ENCODE measurements around the gene RPL10A. TPM values are rescaled to one million over a fixed set of nuclear protein-coding genes. Genes with fewer than 3 reads are reported as not detected.
A peak's percentile ranks its signal among the peaks of the same experiment; 100 is the strongest.

Gene RPL10A
- total and polyA plus RNA-seq, 2 of the 13 experiments (the other 11 are each of a cell fraction or from before 2014, with no cell fraction given) = 1,854 to 2,726 TPM

DNA sequence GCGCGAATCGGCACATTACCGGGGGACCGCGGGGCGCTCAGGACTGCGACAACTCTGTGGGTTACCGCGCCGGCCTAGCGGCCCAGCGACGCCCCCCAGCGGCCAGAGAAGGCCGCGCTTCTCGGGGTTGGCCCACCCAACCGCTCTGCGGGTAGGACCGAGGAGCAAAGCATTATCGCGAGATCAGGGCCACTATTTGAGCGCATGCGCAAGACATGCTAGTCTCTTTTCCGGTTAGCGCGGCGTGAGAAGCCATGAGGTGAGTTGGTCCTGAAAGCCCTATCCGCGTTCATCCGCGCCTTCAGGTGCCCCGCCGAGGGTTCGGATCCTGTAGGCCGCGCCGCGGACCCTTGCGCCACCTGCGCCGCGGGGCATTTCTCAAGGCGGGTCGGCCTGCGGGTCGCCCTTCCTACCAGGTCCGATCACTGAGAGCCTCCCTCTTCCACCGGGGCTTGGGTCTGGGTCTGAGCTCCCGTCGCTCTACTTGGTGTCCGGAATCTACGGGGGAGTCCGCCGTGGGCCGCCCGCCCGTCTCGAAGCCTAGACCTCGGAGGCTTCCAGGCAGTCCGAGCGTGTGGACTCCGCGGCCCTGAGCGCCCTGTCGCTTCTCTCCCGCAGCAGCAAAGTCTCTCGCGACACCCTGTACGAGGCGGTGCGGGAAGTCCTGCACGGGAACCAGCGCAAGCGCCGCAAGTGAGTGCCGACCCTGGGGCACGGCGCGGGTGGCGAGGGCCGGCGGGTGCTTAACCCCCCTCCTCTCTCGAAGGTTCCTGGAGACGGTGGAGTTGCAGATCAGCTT is at the start of gene RPL10A (continued):
- no peak for TF ChIP-seq NFE2 (CRISPR knock-in tag; IDR thresholded peaks at IDR 0.05)
- TF ChIP-seq, protein P1, sequence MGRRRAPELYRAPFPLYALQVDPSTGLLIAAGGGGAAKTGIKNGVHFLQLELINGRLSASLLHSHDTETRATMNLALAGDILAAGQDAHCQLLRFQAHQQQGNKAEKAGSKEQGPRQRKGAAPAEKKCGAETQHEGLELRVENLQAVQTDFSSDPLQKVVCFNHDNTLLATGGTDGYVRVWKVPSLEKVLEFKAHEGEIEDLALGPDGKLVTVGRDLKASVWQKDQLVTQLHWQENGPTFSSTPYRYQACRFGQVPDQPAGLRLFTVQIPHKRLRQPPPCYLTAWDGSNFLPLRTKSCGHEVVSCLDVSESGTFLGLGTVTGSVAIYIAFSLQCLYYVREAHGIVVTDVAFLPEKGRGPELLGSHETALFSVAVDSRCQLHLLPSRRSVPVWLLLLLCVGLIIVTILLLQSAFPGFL (CRISPR knock-in tag; IDR thresholded peaks at IDR 0.05) = 0 out of 2 replicates have a peak, but pooled peaks have one; percentile 70
- TF ChIP-seq ZNF841 (CRISPR knock-in tag; IDR thresholded peaks at IDR 0.05; ENCODE audit: borderline replicate concordance) = no peak
- peak; percentile 91 for TF ChIP-seq ZSCAN29 (CRISPR knock-in tag; conservative IDR thresholded peaks at IDR 0.05)
- no peak; the same call in 1 of the 2 replicates for TF ChIP-seq ZNF326 (CRISPR knock-in tag; IDR thresholded peaks at IDR 0.05; ENCODE audit: borderline replicate concordance)
- TF ChIP-seq, protein P2, sequence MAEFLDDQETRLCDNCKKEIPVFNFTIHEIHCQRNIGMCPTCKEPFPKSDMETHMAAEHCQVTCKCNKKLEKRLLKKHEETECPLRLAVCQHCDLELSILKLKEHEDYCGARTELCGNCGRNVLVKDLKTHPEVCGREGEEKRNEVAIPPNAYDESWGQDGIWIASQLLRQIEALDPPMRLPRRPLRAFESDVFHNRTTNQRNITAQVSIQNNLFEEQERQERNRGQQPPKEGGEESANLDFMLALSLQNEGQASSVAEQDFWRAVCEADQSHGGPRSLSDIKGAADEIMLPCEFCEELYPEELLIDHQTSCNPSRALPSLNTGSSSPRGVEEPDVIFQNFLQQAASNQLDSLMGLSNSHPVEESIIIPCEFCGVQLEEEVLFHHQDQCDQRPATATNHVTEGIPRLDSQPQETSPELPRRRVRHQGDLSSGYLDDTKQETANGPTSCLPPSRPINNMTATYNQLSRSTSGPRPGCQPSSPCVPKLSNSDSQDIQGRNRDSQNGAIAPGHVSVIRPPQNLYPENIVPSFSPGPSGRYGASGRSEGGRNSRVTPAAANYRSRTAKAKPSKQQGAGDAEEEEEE (CRISPR knock-in tag; IDR thresholded peaks at IDR 0.05; ENCODE audit: borderline replicate concordance) = peak; percentile 84
- TF ChIP-seq, protein P3, sequence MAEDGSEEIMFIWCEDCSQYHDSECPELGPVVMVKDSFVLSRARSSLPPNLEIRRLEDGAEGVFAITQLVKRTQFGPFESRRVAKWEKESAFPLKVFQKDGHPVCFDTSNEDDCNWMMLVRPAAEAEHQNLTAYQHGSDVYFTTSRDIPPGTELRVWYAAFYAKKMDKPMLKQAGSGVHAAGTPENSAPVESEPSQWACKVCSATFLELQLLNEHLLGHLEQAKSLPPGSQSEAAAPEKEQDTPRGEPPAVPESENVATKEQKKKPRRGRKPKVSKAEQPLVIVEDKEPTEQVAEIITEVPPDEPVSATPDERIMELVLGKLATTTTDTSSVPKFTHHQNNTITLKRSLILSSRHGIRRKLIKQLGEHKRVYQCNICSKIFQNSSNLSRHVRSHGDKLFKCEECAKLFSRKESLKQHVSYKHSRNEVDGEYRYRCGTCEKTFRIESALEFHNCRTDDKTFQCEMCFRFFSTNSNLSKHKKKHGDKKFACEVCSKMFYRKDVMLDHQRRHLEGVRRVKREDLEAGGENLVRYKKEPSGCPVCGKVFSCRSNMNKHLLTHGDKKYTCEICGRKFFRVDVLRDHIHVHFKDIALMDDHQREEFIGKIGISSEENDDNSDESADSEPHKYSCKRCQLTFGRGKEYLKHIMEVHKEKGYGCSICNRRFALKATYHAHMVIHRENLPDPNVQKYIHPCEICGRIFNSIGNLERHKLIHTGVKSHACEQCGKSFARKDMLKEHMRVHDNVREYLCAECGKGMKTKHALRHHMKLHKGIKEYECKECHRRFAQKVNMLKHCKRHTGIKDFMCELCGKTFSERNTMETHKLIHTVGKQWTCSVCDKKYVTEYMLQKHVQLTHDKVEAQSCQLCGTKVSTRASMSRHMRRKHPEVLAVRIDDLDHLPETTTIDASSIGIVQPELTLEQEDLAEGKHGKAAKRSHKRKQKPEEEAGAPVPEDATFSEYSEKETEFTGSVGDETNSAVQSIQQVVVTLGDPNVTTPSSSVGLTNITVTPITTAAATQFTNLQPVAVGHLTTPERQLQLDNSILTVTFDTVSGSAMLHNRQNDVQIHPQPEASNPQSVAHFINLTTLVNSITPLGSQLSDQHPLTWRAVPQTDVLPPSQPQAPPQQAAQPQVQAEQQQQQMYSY (CRISPR knock-in tag; IDR thresholded peaks at IDR 0.05) = peak; percentile 13; the same call in 1 of the 2 replicates
- peak; percentile 81; the same call in 1 of the 2 replicates for TF ChIP-seq TOE1 (CRISPR knock-in tag; IDR thresholded peaks at IDR 0.05)
- TF ChIP-seq ESRRA (CRISPR knock-in tag; IDR thresholded peaks at IDR 0.05; ENCODE audit: low read depth) = peak; percentile 90; the same call in 1 of the 2 replicates
- peak; percentile 82; the same call in 1 of the 2 replicates for TF ChIP-seq ZNF17 (CRISPR knock-in tag; IDR thresholded peaks at IDR 0.05)
- TF ChIP-seq ZNF230 (CRISPR knock-in tag; IDR thresholded peaks at IDR 0.05) = peak; percentile 96
- TF ChIP-seq, protein P4, sequence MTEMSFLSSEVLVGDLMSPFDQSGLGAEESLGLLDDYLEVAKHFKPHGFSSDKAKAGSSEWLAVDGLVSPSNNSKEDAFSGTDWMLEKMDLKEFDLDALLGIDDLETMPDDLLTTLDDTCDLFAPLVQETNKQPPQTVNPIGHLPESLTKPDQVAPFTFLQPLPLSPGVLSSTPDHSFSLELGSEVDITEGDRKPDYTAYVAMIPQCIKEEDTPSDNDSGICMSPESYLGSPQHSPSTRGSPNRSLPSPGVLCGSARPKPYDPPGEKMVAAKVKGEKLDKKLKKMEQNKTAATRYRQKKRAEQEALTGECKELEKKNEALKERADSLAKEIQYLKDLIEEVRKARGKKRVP (CRISPR knock-in tag; IDR thresholded peaks at IDR 0.05) = no peak
- peak; percentile 78 for TF ChIP-seq TAF15 (IDR thresholded peaks at IDR 0.05; ENCODE audit: low read depth, low read length, poor library complexity, severe bottlenecking)
- no peak for TF ChIP-seq SMARCC2 (IDR thresholded peaks at IDR 0.05)
- TF ChIP-seq POLR2AphosphoS2 (IDR thresholded peaks at IDR 0.05; ENCODE audit: low read depth, low read length) = peak; percentile 96
- TF ChIP-seq, protein P5, sequence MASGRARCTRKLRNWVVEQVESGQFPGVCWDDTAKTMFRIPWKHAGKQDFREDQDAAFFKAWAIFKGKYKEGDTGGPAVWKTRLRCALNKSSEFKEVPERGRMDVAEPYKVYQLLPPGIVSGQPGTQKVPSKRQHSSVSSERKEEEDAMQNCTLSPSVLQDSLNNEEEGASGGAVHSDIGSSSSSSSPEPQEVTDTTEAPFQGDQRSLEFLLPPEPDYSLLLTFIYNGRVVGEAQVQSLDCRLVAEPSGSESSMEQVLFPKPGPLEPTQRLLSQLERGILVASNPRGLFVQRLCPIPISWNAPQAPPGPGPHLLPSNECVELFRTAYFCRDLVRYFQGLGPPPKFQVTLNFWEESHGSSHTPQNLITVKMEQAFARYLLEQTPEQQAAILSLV (CRISPR knock-in tag; IDR thresholded peaks at IDR 0.05; ENCODE audit: borderline replicate concordance) = peak; percentile 99
- TF ChIP-seq, protein P6, sequence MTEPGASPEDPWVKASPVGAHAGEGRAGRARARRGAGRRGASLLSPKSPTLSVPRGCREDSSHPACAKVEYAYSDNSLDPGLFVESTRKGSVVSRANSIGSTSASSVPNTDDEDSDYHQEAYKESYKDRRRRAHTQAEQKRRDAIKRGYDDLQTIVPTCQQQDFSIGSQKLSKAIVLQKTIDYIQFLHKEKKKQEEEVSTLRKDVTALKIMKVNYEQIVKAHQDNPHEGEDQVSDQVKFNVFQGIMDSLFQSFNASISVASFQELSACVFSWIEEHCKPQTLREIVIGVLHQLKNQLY (CRISPR knock-in tag; IDR thresholded peaks at IDR 0.05) = peak; percentile 79
- TF ChIP-seq RFX5 (IDR thresholded peaks at IDR 0.05; ENCODE audit: low read depth, low read length) = no peak
- TF ChIP-seq ZNF296 (CRISPR knock-in tag; conservative IDR thresholded peaks at IDR 0.05) = 0 out of 2 replicates have a peak, but pooled peaks have one; percentile 22
- peak; percentile 87 for TF ChIP-seq RFXANK (CRISPR knock-in tag; IDR thresholded peaks at IDR 0.05)
